CD4-positive, CD25-positive, alpha-beta regulatory T cell (primary cell): ENCODE data around the gene PSORS1C1. TPM values are rescaled to one million over a fixed set of nuclear protein-coding genes. Genes with fewer than 3 reads are reported as not detected.
"Not testable (repeated sequence)": the region's sequence is repeated elsewhere in the genome, so short reads cannot be mapped to it uniquely, and the experiment has no call there.

Source experiments
- ATAC-seq, 2 donors: fragments of 150-1000 bp; cut with Tn5 transposase; one replicate each; pipeline ENCODE4 v1.10.0; 2021; ENCODE audit warnings: low read depth in 2 of 2, moderate number of reproducible peaks in 2 of 2, moderate library complexity in 1 of 2
- DNase-seq, 3 donors: peaks; one replicate each; pipeline versions ENCODE4 v3.0.0 to v3.0.0-alpha.2; 2012 to 2022; ENCODE audit warnings: mixed read lengths in 1 of 3
- H3K27ac ChIP-seq: one replicate; pipeline ENCODE4 v1.7.0; 2013; ENCODE audit warnings: mild to moderate bottlenecking, low read length; ENCODE audit not compliant: insufficient read depth, poor library complexity, severe bottlenecking
- H3K27me3 ChIP-seq: one replicate; pipeline ENCODE4 v1.7.0; 2013; ENCODE audit warnings: low read length; ENCODE audit not compliant: control insufficient read depth, insufficient read depth
- H3K36me3 ChIP-seq: one replicate; pipeline ENCODE4 v1.7.0; 2013; ENCODE audit warnings: mild to moderate bottlenecking, low read length, moderate library complexity; ENCODE audit not compliant: control insufficient read depth, insufficient read depth
- H3K4me1 ChIP-seq: 2 replicates; pipeline ENCODE4 v1.7.0; 2013; ENCODE audit warnings: mild to moderate bottlenecking, low read length; ENCODE audit not compliant: insufficient read depth, control insufficient read depth, poor library complexity, severe bottlenecking
- H3K4me3 ChIP-seq: one replicate; pipeline ENCODE4 v1.7.0; 2013; ENCODE audit warnings: low read depth, mild to moderate bottlenecking, low read length, moderate library complexity
- H3K9me3 ChIP-seq, 2 experiments: 1 replicate in 1 of 2; 2 replicates in 1 of 2; pipeline ENCODE4 v1.7.0; 2013; ENCODE audit warnings: low read length in 2 of 2, mild to moderate bottlenecking in 1 of 2, moderate library complexity in 1 of 2; ENCODE audit not compliant: control insufficient read depth in 2 of 2
- H3K27ac Mint-ChIP-seq, 3 donors: one replicate each; pipeline ENCODE4 v1.8.0; 2020 to 2022; ENCODE audit warnings: mild to moderate bottlenecking in 3 of 3, mixed read lengths in 3 of 3, moderate library complexity in 2 of 3
- H3K27me3 Mint-ChIP-seq: one replicate; pipeline ENCODE4 v1.8.0; 2022; ENCODE audit warnings: mild to moderate bottlenecking, mixed read lengths
- H3K36me3 Mint-ChIP-seq: one replicate; pipeline ENCODE4 v1.8.0; 2020; ENCODE audit warnings: mixed read lengths
- H3K4me1 Mint-ChIP-seq, 4 donors: one replicate each; pipeline ENCODE4 v1.8.0; 2020 to 2022; ENCODE audit warnings: mixed read lengths in 4 of 4, mild to moderate bottlenecking in 1 of 4
- H3K4me3 Mint-ChIP-seq, 4 donors: one replicate each; pipeline ENCODE4 v1.8.0; 2020 to 2022; ENCODE audit warnings: mild to moderate bottlenecking in 4 of 4, mixed read lengths in 4 of 4, moderate library complexity in 3 of 4
- H3K9me3 Mint-ChIP-seq, 7 donors: one replicate each; pipeline ENCODE4 v1.8.0; 2020 to 2022; ENCODE audit warnings: mixed read lengths in 7 of 7, mild to moderate bottlenecking in 3 of 7, moderate library complexity in 2 of 7
- polyA plus RNA-seq, 4 donors: library from polyadenylated mRNA; unstranded; fragments of 300-500 nt; fragmentation: Illumina TruSeq; gene quantifications; one replicate each; pipeline ENCODE4 v1.2.3, GENCODE V29; 2021
- total RNA-seq: library from RNA; stranded (reverse); gene quantifications from one replicate; pipeline ENCODE4 v1.2.3, GENCODE V29; 2022

Gene PSORS1C1
- not detected for total RNA-seq
- polyA plus RNA-seq = not detected

GRCh38 chr6:31114541-31114878, at the start of gene PSORS1C1:
PSORS1C1 (plus strand) TSS chr6:31114800; CDS start chr6:31129633, 14,833 bp downstream.
- no peak for ATAC-seq
- no peak for DNase-seq
- peak within 1 kb of the TSS; percentile 50 to 77 (median 57) for H3K27ac Mint-ChIP-seq
- Histone ChIP-seq H3K9me3 (no peaks in the 10 kb centered on the region), H3K4me1 (no peaks in the 10 kb centered on the region), H3K4me3 (no peak within 1 kb of the TSS), H3K36me3 (no peaks in the 10 kb centered on the region), H3K27ac (no peak within 1 kb of the TSS), H3K27me3 (no peaks in the 10 kb centered on the region)
- no peaks in the 10 kb centered on the region for H3K36me3 Mint-ChIP-seq
- H3K27me3 Mint-ChIP-seq = peaks cover 14% of the 10 kb centered on the region
- H3K4me1 Mint-ChIP-seq = peaks cover 0 to 8% (median 1%) of the 10 kb centered on the region in 4 donors
- H3K9me3 Mint-ChIP-seq = no peaks in the 10 kb centered on the region
- H3K4me3 Mint-ChIP-seq = no peak within 1 kb of the TSS

GRCh38 chr6:31065556-31065955, 49.0 kb upstream of the PSORS1C1 start:
- ATAC-seq (no peak), DNase-seq (no peak)
- Mint-ChIP-seq H3K27me3 (peaks cover 15% of the 10 kb centered on the region), H3K4me3 (no peak overlapping the region), H3K36me3 (no peaks in the 10 kb centered on the region), H3K27ac (no peak overlapping the region), H3K4me1 (peaks cover 0 to 5% (median 4%) of the 10 kb centered on the region in 4 donors), H3K9me3 (peaks cover 0 to 1% (median 0%) of the 10 kb centered on the region in 7 donors)
- H3K4me1 ChIP-seq = no peaks in the 10 kb centered on the region
- no peak overlapping the region for H3K27ac ChIP-seq
- H3K4me3 ChIP-seq = no peak overlapping the region
- no peaks in the 10 kb centered on the region for H3K36me3 ChIP-seq
- no peaks in the 10 kb centered on the region for H3K9me3 ChIP-seq
- peaks cover 3% of the 10 kb centered on the region for H3K27me3 ChIP-seq

GRCh38 chr6:31067028-31067427, 47.6 kb upstream of the PSORS1C1 start:
- H3K27ac ChIP-seq, DNase-seq, H3K27me3 ChIP-seq, H3K4me3 Mint-ChIP-seq, H3K27ac Mint-ChIP-seq, H3K36me3 Mint-ChIP-seq, H3K9me3 ChIP-seq, H3K9me3 Mint-ChIP-seq, H3K4me1 Mint-ChIP-seq, H3K36me3 ChIP-seq, ATAC-seq, H3K4me1 ChIP-seq, H3K4me3 ChIP-seq: not testable (repeated sequence)
- H3K27me3 Mint-ChIP-seq = peaks cover 15% of the 10 kb centered on the region

GRCh38 chr6:31067891-31068668, 46.5 kb upstream of the PSORS1C1 start:
- H3K27ac Mint-ChIP-seq, H3K27me3 ChIP-seq, DNase-seq, H3K9me3 ChIP-seq, H3K4me3 Mint-ChIP-seq, H3K4me1 ChIP-seq, H3K9me3 Mint-ChIP-seq, H3K27ac ChIP-seq, H3K36me3 ChIP-seq, H3K36me3 Mint-ChIP-seq, H3K4me1 Mint-ChIP-seq, H3K4me3 ChIP-seq, ATAC-seq: not testable (repeated sequence)
- H3K27me3 Mint-ChIP-seq = peaks cover 15% of the 10 kb centered on the region

GRCh38 chr6:31068669-31069340, 45.8 kb upstream of the PSORS1C1 start:
- Mint-ChIP-seq H3K4me1 (peaks cover 0 to 5% (median 4%) of the 10 kb centered on the region in 4 donors), H3K9me3 (peaks cover 0 to 1% (median 0%) of the 10 kb centered on the region in 7 donors), H3K27ac (peak overlapping the region in 2 of 3 donors; percentile 38 to 52), H3K27me3 (peaks cover 10% of the 10 kb centered on the region), H3K4me3 (no peak overlapping the region), H3K36me3 (no peaks in the 10 kb centered on the region)
- no peak overlapping the region for H3K4me3 ChIP-seq
- no peak overlapping the region for H3K27ac ChIP-seq
- no peaks in the 10 kb centered on the region for H3K36me3 ChIP-seq
- no peaks in the 10 kb centered on the region for H3K4me1 ChIP-seq
- no peaks in the 10 kb centered on the region for H3K9me3 ChIP-seq
- DNase-seq (peak; percentile 34 to 77 (median 60)), ATAC-seq (peak; percentile 78 to 88)
- peaks cover 3% of the 10 kb centered on the region for H3K27me3 ChIP-seq

- no peaks in the 10 kb centered on the region for H3K36me3 ChIP-seq
- H3K9me3 ChIP-seq = no peaks in the 10 kb centered on the region
- ATAC-seq (no peak), DNase-seq (no peak)
- Mint-ChIP-seq H3K27ac (no peak overlapping the region), H3K27me3 (peaks cover 10% of the 10 kb centered on the region), H3K4me1 (peaks cover 0 to 5% (median 4%) of the 10 kb centered on the region in 4 donors), H3K36me3 (no peaks in the 10 kb centered on the region), H3K9me3 (no peaks in the 10 kb centered on the region), H3K4me3 (no peak overlapping the region)
- H3K4me3 ChIP-seq = no peak overlapping the region
- H3K27ac ChIP-seq = no peak overlapping the region
- no peaks in the 10 kb centered on the region for H3K4me1 ChIP-seq
- H3K27me3 ChIP-seq = no peaks in the 10 kb centered on the region
Measured at GRCh38 chr6:31070711-31071197, 43.8 kb upstream of the PSORS1C1 start.

- DNase-seq (no peak), ATAC-seq (no peak)
- Mint-ChIP-seq H3K4me3 (no peak overlapping the region), H3K4me1 (peaks cover 0 to 2% (median under 1%) of the 10 kb centered on the region in 4 donors), H3K9me3 (no peaks in the 10 kb centered on the region), H3K27ac (no peak overlapping the region), H3K36me3 (no peaks in the 10 kb centered on the region), H3K27me3 (no peaks in the 10 kb centered on the region)
- Histone ChIP-seq H3K36me3 (no peaks in the 10 kb centered on the region), H3K27me3 (no peaks in the 10 kb centered on the region), H3K4me1 (peaks cover under 1% of the 10 kb centered on the region), H3K27ac (no peak overlapping the region), H3K9me3 (no peaks in the 10 kb centered on the region), H3K4me3 (no peak overlapping the region)
Measured at GRCh38 chr6:31074401-31074800, 40.2 kb upstream of the PSORS1C1 start.
